ENCODE data around the gene PEX11A. TPM values are rescaled to one million over a fixed set of nuclear protein-coding genes. Genes with fewer than 3 reads are reported as not detected.

The PEX11A gene
- total RNA-seq, 1 experiment from 2014 or later = 10.7 TPM

Other genes with a start within 250 kb of the PEX11A start
- gene RHCG, start 194.2 kb downstream of the PEX11A start, total RNA-seq (2014; rRNA removed; shearing (Covaris generic)) = not detected in 2 replicates
- 6.6 and 12.0 TPM in 2 replicates for gene TICRR, start 115.3 kb downstream of the PEX11A start, total RNA-seq (2014; rRNA removed; shearing (Covaris generic))
- gene KIF7, start 35.3 kb downstream of the PEX11A start, total RNA-seq (2014; rRNA removed; shearing (Covaris generic)) = 1.9 and 6.4 TPM in 2 replicates
- gene PLIN1, start 11.4 kb downstream of the PEX11A start, total RNA-seq (2014; rRNA removed; shearing (Covaris generic)) = 0.15 and 0.22 TPM in 2 replicates
- 0.25 TPM in 1 of 2 replicates, not detected in the other for gene WDR93, start 57 bp upstream of the PEX11A start, total RNA-seq (2014; rRNA removed; shearing (Covaris generic))
- 2.1 and 2.4 TPM in 2 replicates for gene MESP1, start 60.5 kb upstream of the PEX11A start, total RNA-seq (2014; rRNA removed; shearing (Covaris generic))
- 0.15 and 0.62 TPM in 2 replicates for gene MESP2, start 85.6 kb upstream of the PEX11A start, total RNA-seq (2014; rRNA removed; shearing (Covaris generic))
- gene ANPEP, start 124.1 kb upstream of the PEX11A start, total RNA-seq (2014; rRNA removed; shearing (Covaris generic)) = 0.05 and 0.12 TPM in 2 replicates
- 48.8 and 58.8 TPM in 2 replicates for gene AP3S2, start 203.2 kb upstream of the PEX11A start, total RNA-seq (2014; rRNA removed; shearing (Covaris generic))
- 2.0 and 5.2 TPM in 2 replicates for gene ARPIN, start 222.2 kb upstream of the PEX11A start, total RNA-seq (2014; rRNA removed; shearing (Covaris generic))